GM19023 (cell line): ENCODE measurements around the gene ABCG4.
"Not testable (repeated sequence)": the region's sequence is repeated elsewhere in the genome, so short reads cannot be mapped to it uniquely, and the experiment has no call there.

Source experiments
- ATAC-seq: cut with Tn5 transposase; IDR thresholded peaks from one replicate; pipeline ENCODE4 v1.9.1; 2021; ENCODE audit warnings: mild to moderate bottlenecking, moderate library complexity; ENCODE audit not compliant: unreplicated experiment

Gene ABCG4

DNA sequence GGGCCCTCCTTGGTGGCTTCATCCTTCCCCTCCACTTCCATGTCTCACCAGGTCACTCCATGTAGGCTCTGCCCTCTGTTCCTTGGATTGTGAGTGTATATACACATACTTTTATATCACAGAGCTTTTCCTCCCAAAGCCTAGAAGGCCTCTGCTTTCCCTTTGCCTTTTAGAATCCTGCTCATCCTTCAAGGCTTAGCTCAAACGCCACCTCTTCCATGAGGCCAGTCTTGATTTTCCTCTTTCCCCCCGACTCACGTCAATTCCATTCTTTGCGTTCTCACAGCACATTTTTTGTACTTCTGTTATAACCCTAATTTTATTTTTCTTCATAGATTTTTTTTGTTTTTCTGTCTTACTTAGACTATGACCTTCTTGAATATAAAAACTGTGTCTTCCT is 3.8 kb downstream of the ABCG4 start:
- no peak for ATAC-seq

DNA sequence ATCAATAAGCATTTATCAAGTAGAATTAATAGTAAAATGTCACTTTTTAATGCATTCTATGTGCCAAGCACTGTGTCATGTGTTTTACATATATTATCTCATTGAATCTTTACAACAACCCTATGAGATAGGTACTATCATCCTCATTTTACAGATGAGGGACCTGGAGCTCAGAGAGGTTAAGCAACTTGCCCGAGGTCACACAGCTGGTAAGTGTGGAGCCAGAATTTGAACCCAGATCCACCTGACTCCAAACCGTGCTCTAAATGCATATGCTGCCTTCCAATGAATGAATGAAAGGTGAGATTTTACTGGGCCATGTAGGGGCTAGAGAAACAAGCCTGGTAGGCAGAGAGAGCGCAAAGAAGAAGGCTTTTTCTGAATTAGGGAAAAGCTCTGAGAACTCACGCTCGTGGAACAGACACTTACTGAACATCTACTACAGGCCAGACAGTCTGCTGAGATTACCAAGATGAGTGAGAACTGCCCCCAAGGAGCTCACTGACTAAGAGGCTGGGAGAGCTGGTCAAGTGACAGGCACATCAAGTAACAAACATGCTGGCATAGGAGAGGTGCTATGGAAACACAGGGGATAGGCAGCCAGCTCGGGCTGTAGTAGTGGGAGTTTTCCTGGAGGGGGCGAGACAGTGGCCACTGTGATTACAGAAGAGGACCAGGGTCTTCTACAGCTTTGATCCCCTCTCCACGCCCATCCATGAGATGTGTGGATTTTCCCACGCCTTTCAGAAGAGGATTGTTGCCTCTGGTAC is 4.4 kb downstream of the ABCG4 start:
- no peak for ATAC-seq

GRCh38 chr11:119154178-119154577 is 5.3 kb downstream of the ABCG4 start:
- no peak for ATAC-seq

GRCh38 chr11:119155733-119156492 is 7.1 kb downstream of the ABCG4 start:
- ATAC-seq = no peak

GRCh38 chr11:119156496-119156895 is 7.6 kb downstream of the ABCG4 start:
- no peak for ATAC-seq

GRCh38 chr11:119157063-119157462 is 8.2 kb downstream of the ABCG4 start:
- ATAC-seq = no peak

- ATAC-seq = no peak
Measured at GRCh38 chr11:119158467-119158866, 9.6 kb downstream of the ABCG4 start.

GRCh38 chr11:119160151-119160550 is 11.3 kb downstream of the ABCG4 start:
- ATAC-seq = no peak

- no peak for ATAC-seq
Measured at GRCh38 chr11:119161871-119162270, 13.0 kb downstream of the ABCG4 start.

GRCh38 chr11:119166368-119167076 is 17.7 kb downstream of the ABCG4 start:
- ATAC-seq = no peak

DNA sequence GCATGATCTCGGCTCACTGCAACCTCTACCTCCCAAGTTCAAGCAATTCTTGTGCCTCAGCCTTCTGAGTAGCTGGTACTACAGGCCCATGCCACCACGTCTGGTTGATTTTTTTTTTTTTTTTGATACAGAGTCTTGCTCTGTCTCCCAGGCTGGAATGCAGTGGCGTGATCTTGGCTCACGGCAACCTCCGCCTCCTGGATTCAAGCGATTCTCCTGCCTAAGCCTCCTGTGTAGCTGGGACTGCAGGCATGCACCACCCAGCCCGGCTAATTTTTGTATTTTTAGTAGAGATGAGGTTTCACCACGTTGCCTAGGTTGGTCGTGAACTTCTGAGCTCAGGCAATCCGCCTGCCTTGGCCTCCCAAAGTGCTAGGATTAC is 18.2 kb downstream of the ABCG4 start:
- not testable (repeated sequence) for ATAC-seq

DNA sequence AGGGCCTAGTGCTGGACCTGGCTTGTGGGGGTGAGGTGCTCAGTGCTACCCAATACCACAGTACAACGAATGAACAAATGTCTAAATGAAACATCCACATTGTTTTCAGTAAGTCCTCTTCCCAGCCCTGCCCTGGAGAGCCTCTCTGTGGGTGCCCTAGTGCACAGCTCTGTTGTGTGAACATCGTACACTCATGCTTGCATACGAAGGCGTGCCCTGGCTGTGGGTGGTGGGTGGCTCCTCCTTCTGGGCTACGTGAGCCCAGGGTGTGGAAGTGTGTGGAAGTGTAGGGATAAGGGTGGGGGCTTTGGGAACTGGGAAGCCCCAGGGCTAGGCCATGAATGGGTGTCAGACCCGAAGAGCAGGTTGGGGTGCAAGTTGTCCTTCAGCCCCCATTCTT is 19.1 kb downstream of the ABCG4 start:
- ATAC-seq = no peak

DNA sequence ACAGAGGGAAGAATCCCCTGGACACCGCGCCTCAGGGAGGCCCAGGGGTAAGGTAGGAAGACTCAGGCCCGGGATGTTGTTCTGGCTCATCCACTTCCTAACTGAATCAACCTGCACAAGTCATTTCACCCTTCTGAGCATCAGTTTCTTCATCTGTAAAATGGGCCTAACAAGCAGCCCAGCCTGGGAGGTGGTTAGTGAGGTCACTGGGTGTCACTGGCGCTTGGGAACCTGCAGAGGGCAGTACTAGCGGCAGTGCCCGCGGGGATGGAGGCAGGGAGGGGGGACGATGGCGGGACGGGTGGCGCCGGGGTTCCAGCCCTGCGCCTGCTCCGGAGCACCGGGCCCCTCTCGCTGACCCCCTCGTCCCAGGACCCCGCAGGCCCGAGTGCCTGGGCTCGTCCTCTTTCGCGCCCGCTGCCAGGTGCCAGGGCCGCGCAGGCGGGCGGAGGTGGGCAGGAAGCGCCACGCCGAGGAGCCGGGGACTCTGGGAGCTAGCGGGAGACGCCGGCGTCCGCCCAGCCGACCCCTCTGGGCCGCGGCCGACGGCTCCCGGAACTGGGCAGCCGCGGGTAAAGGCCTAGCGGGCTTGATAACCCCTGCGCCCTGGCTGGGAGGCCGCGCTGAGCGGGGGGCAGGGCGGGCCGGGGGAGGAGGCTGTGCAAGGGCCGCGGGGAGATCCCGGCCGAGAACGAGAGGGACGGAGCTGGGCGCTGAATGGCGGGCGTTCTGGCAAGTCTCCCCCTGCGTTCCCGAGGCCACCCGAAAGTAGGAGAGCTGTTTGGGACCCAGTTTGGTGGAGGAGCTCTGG is 19.8 kb downstream of the ABCG4 start, which contains the start of gene NLRX1:
NLRX1 (plus strand) TSS at position 255 of the 811 bp plus-strand sequence. CDS start 2,679 bp downstream, outside the sequence.
- peak; percentile 89 for ATAC-seq

DNA sequence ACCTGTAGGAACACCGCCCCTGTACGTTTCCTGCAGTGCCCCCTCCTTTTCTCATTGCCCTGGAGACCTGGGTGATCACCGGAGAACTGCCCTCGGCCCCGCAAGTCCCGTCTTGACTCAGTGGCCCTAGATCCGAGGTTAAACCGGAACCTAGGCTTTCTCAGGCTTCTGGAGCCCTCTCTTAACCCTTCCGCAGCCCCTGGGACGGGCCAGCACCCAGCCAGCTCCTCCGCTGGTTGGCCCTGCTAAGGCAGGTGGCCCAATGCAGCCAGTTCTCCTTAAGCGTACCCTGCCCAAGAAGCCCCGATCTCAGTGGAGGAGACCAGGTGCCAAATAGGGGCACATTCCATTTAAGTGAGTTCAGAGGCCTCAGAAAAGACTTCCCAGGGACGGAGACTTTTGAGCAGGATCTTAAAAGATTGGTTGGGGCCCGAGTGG is 20.4 kb downstream of the ABCG4 start:
- ATAC-seq = peak; percentile 25

DNA sequence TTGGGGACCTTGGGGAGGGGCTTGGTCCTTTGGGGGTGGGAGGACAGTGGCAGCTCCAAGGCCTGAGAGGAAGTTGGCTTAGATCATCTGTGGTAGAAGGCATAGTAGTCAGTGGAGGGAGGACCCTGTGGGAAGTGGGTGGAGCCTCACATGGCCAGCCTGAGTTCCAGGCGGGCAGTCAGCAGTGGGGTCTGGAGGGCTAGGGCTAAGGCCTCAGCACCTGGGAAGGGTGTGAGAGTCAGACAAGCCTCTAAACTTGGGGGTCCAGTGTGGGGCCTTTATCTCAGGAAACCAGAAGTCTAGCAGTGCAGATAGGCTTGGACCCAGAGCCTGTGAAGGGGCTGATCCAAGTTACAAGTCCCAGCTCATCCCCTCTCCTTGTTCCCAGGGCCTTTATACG is 23.7 kb downstream of the ABCG4 start:
- ATAC-seq = no peak

- ATAC-seq = no peak
Measured at GRCh38 chr11:119173453-119173852, 24.6 kb downstream of the ABCG4 start.

GRCh38 chr11:119175493-119176077 is 26.7 kb downstream of the ABCG4 start:
- no peak for ATAC-seq

- no peak for ATAC-seq
Measured at GRCh38 chr11:119178166-119178680, 29.4 kb downstream of the ABCG4 start.

- no peak for ATAC-seq
Measured at GRCh38 chr11:119179342-119179741, 30.5 kb downstream of the ABCG4 start.

DNA sequence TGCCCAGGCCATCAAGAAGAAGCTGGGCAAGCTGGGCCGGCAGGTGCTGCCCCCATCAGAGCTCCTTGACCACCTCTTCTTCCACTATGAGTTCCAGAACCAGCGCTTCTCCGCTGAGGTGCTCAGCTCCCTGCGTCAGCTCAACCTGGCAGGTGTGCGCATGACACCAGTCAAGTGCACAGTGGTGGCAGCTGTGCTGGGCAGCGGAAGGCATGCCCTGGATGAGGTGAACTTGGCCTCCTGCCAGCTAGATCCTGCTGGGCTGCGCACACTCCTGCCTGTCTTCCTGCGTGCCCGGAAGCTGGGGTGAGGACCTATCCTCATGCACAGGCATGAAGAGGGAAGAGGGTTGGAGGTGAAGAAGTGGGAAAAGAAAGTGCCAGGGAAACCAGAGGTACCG is 31.1 kb downstream of the ABCG4 start:
- ATAC-seq = no peak
